H9 (cell line): ENCODE data around the gene CCDC33. TPM values are rescaled to one million over a fixed set of nuclear protein-coding genes. Genes with fewer than 3 reads are reported as not detected.

Experiments
- DNase-seq: peaks from one replicate; pipeline ENCODE4 v3.0.0-alpha.2; 2017
- H2AFZ ChIP-seq: one replicate; pipeline ENCODE4 v1.6.1; 2013; ENCODE audit warnings: mild to moderate bottlenecking, low read length, control low read depth, moderate library complexity
- H2AK5ac ChIP-seq: 2 replicates; pipeline ENCODE4 v1.6.1; 2013; ENCODE audit warnings: low read length, control low read depth, mixed read lengths; ENCODE audit not compliant: insufficient read length
- H2BK120ac ChIP-seq: one replicate; pipeline ENCODE4 v1.6.1; 2013; ENCODE audit warnings: low read depth, mild to moderate bottlenecking, low read length, control low read depth, inconsistent platforms; ENCODE audit not compliant: poor library complexity, severe bottlenecking
- H2BK12ac ChIP-seq: 2 replicates; pipeline ENCODE4 v1.6.1; 2013; ENCODE audit warnings: low read length, control low read depth, mixed read lengths, low read depth; ENCODE audit not compliant: insufficient read length
- H2BK15ac ChIP-seq: 2 replicates; pipeline ENCODE4 v1.6.1; 2013; ENCODE audit warnings: low read depth, low read length, control low read depth
- H2BK20ac ChIP-seq: one replicate; pipeline ENCODE4 v1.6.1; 2013; ENCODE audit warnings: low read depth, mild to moderate bottlenecking, low read length, control low read depth, inconsistent platforms; ENCODE audit not compliant: poor library complexity, severe bottlenecking
- H2BK5ac ChIP-seq: 2 replicates; pipeline ENCODE4 v1.6.1; 2013; ENCODE audit warnings: low read length, control low read depth, mixed read lengths; ENCODE audit not compliant: insufficient read length
- H3K14ac ChIP-seq: 2 replicates; pipeline ENCODE4 v1.6.1; 2013; ENCODE audit warnings: low read length, control low read depth; ENCODE audit not compliant: insufficient read depth
- H3K18ac ChIP-seq: 2 replicates; pipeline ENCODE4 v1.6.1; 2013; ENCODE audit warnings: low read depth, mild to moderate bottlenecking, mixed read lengths, low read length, control low read depth; ENCODE audit not compliant: insufficient read length
- H3K23ac ChIP-seq: 2 replicates; pipeline ENCODE4 v1.6.1; 2013; ENCODE audit warnings: low read length, control low read depth, mixed read lengths, low read depth; ENCODE audit not compliant: insufficient read length
- H3K23me2 ChIP-seq: 2 replicates; pipeline ENCODE4 v1.6.1; 2013; ENCODE audit warnings: low read depth, mild to moderate bottlenecking, mixed read lengths, low read length, control low read depth; ENCODE audit not compliant: insufficient read length, poor library complexity, severe bottlenecking
- H3K27ac ChIP-seq: 2 replicates; pipeline ENCODE4 v1.5.1; 2013; ENCODE audit warnings: low read length, control low read depth, mixed read lengths, low read depth; ENCODE audit not compliant: insufficient read length
- H3K27me3 ChIP-seq: 2 replicates; pipeline ENCODE4 v1.6.1; 2013; ENCODE audit warnings: low read length, control low read depth, inconsistent platforms; ENCODE audit not compliant: insufficient read depth
- H3K4ac ChIP-seq: 2 replicates; pipeline ENCODE4 v1.6.1; 2013; ENCODE audit warnings: low read depth, mild to moderate bottlenecking, control low read depth, inconsistent platforms, low read length, moderate library complexity
- H3K4me1 ChIP-seq: 2 replicates; pipeline ENCODE4 v1.6.1; 2013; ENCODE audit warnings: low read length, control low read depth, inconsistent platforms; ENCODE audit not compliant: insufficient read depth
- H3K4me2 ChIP-seq: 2 replicates; pipeline ENCODE4 v1.6.1; 2013; ENCODE audit warnings: low read length, control low read depth, mixed read lengths; ENCODE audit not compliant: insufficient read length, insufficient read depth
- H3K56ac ChIP-seq: 2 replicates; pipeline ENCODE4 v1.6.1; 2013; ENCODE audit warnings: low read depth, mild to moderate bottlenecking, mixed read lengths, low read length, control low read depth; ENCODE audit not compliant: insufficient read length
- H3K79me1 ChIP-seq: 2 replicates; pipeline ENCODE4 v1.6.1; 2013; ENCODE audit warnings: low read depth, mild to moderate bottlenecking, moderate library complexity, low read length, control low read depth, inconsistent platforms; ENCODE audit not compliant: insufficient read depth, poor library complexity, severe bottlenecking
- H3K79me2 ChIP-seq: 2 replicates; pipeline ENCODE4 v1.6.1; 2013; ENCODE audit warnings: low read length, control low read depth, inconsistent platforms; ENCODE audit not compliant: insufficient read depth
- H3K9ac ChIP-seq: 2 replicates; pipeline ENCODE4 v1.6.1; 2013; ENCODE audit warnings: low read length, control low read depth, mixed read lengths; ENCODE audit not compliant: insufficient read length; ENCODE audit errors: extremely low read depth
- H3K9me3 ChIP-seq: one replicate; pipeline ENCODE4 v1.6.1; 2013; ENCODE audit warnings: low read depth, low read length, inconsistent platforms; ENCODE audit not compliant: control insufficient read depth
- H3T11ph ChIP-seq: one replicate; pipeline ENCODE4 v1.6.1; 2013; ENCODE audit warnings: mild to moderate bottlenecking, low read length, control low read depth, inconsistent platforms
- H4K20me1 ChIP-seq: one replicate; pipeline ENCODE4 v1.6.1; 2013; ENCODE audit not compliant: control insufficient read depth, insufficient read length, insufficient read depth
- H4K5ac ChIP-seq: 2 replicates; pipeline ENCODE4 v1.6.1; 2013; ENCODE audit warnings: low read depth, mild to moderate bottlenecking, mixed read lengths, low read length, control low read depth; ENCODE audit not compliant: insufficient read length
- H4K8ac ChIP-seq: replicated peaks from 2 replicates; pipeline ENCODE4 v1.6.1; 2013; ENCODE audit warnings: low read length, control low read depth, mixed read lengths, low read depth; ENCODE audit not compliant: insufficient read length
- H4K91ac ChIP-seq: 2 replicates; pipeline ENCODE4 v1.6.1; 2013; ENCODE audit warnings: low read depth, mild to moderate bottlenecking, moderate library complexity, mixed read lengths, low read length, control low read depth; ENCODE audit not compliant: insufficient read length
- H3K27ac Mint-ChIP-seq, 3 experiments: 2 replicates in 2 of 3; 3 replicates in 1 of 3; pipeline ENCODE4 v1.8.0; 2020 to 2021; ENCODE audit warnings: mixed read lengths in 3 of 3, mild to moderate bottlenecking in 1 of 3, moderate library complexity in 1 of 3
- H3K27me3 Mint-ChIP-seq: 2 replicates; pipeline ENCODE4 v1.8.0; 2021; ENCODE audit warnings: low read depth, mild to moderate bottlenecking, moderate library complexity, mixed read lengths
- H3K36me3 Mint-ChIP-seq, 3 experiments: 2 replicates in 2 of 3; 3 replicates in 1 of 3; pipeline ENCODE4 v1.8.0; 2020 to 2021; ENCODE audit warnings: low read depth in 3 of 3, mixed read lengths in 3 of 3; ENCODE audit not compliant: insufficient read depth in 1 of 3
- H3K4me1 Mint-ChIP-seq, 2 experiments: 2 replicates each; pipeline ENCODE4 v1.8.0; 2020; ENCODE audit warnings: mixed read lengths in 2 of 2
- H3K4me3 Mint-ChIP-seq, 2 experiments: 2 replicates in 1 of 2; 3 replicates in 1 of 2; pipeline ENCODE4 v1.8.0; 2020 to 2021; ENCODE audit warnings: mild to moderate bottlenecking in 2 of 2, mixed read lengths in 2 of 2, moderate library complexity in 1 of 2
- H3K9me3 Mint-ChIP-seq, 2 experiments: 2 replicates in 1 of 2; 3 replicates in 1 of 2; pipeline ENCODE4 v1.8.0; 2020; ENCODE audit warnings: mild to moderate bottlenecking in 2 of 2, mixed read lengths in 2 of 2, moderate library complexity in 1 of 2
- CTCF ChIP-seq: fragments of 200-600 bp; sonication (generic); conservative IDR thresholded peaks from 3 replicates; pipeline ENCODE4 v1.8.0; 2021; ENCODE audit warnings: antibody characterized with exemption, mild to moderate bottlenecking
- WGBS: extraction: QIAGEN DNeasy Blood & Tissue Kit; methylation state at CpG from one replicate; pipeline ENCODE4 v1.1.7; 2013; ENCODE audit warnings: missing lambda C conversion rate, low lambda C conversion rate, mixed read lengths; ENCODE audit not compliant: insufficient read length; ENCODE audit errors: extremely low coverage; 5-methylcytosine and 5-hydroxymethylcytosine counted together
- total RNA-seq: library from RNA; stranded (reverse); gene quantifications from 2 replicates; pipeline ENCODE4 v1.2.1, GENCODE V29; 2021

The CCDC33 gene
- total RNA-seq, 1 experiment from 2014 or later: 4.6 TPM

DNA sequence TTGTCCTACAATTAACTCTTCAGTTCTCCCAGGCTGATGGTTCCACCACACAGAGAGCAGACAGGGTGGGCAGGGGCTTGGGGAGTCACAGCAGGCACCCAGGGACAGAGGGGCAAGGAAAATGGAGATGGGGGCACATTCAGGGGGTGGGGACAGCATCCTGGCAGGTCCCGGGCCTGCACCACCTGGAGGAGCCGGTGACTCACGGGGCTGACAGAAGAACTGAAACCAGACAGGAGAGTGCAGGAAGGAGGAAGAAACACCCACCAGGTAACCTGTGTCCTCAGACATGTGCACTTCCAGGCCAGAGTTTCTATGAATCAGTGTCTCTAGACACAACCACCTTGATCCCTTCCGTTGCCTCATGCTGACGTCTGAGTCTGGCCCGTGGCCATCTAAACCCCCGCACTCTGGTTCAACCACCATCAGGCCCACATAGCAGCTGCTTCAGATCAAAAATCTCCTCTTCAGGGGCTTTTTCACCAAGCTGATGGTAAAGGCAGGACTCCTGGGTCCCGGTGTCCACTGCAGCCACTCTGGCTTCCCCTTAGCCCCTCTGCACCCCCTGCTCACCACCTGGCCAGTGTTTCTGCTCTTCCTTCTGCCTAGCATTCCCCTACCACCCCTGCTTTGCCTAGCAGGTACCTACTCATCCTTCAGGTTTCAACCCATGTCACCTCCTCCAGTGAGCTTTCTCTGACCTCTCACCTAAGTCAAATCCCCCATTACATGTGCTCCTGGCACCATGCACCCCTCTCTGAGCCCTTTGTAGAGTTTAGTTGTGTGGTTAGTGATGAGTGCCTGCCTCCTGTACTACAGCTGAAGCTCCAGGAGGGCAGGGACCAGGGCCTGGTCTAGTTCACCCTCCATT lies 147.8 kb downstream of the CCDC33 start:
- no peaks in the 10 kb centered on the region for H3K9me3 Mint-ChIP-seq
- H3K79me1 ChIP-seq: no peaks in the 10 kb centered on the region
- peak overlapping the region in 1 of 3 experiments; percentile 70; a peak in 3 of 7 replicates for H3K27ac Mint-ChIP-seq
- no peak overlapping the region for H2AFZ ChIP-seq
- no peak overlapping the region for H2BK5ac ChIP-seq
- H3K27me3 ChIP-seq: no peaks in the 10 kb centered on the region
- WGBS: no CpG with 5 or more reads among the region's 8 CpGs
- H2BK12ac ChIP-seq: no peak overlapping the region
- H4K91ac ChIP-seq: no peak overlapping the region
- no peak overlapping the region for H2AK5ac ChIP-seq
- no peaks in the 10 kb centered on the region for H3K79me2 ChIP-seq
- no peak overlapping the region for H3K56ac ChIP-seq
- no peaks in the 10 kb centered on the region for H3K23me2 ChIP-seq
- no peak overlapping the region for H3T11ph ChIP-seq
- no peak overlapping the region for H3K9ac ChIP-seq
- no peak overlapping the region for H3K18ac ChIP-seq
- H3K4me1 ChIP-seq: no peaks in the 10 kb centered on the region
- no peak overlapping the region for H2BK120ac ChIP-seq
- no peak for DNase-seq
- no peak overlapping the region for H3K4ac ChIP-seq
- no peaks in the 10 kb centered on the region for H3K27me3 Mint-ChIP-seq
- H2BK15ac ChIP-seq: no peak overlapping the region
- no peak overlapping the region for H3K23ac ChIP-seq
- no peak overlapping the region for H2BK20ac ChIP-seq
- H3K9me3 ChIP-seq: no peaks in the 10 kb centered on the region
- H3K4me3 Mint-ChIP-seq: no peak overlapping the region
- H4K8ac ChIP-seq: no peak overlapping the region
- no peak overlapping the region for H3K27ac ChIP-seq
- no peaks in the 10 kb centered on the region for H4K20me1 ChIP-seq
- no peak overlapping the region for H3K14ac ChIP-seq
- TF ChIP-seq CTCF: no peak
- no peak overlapping the region for H3K4me2 ChIP-seq
- H3K4me1 Mint-ChIP-seq: peaks cover 11 to 37% of the 10 kb centered on the region in 2 experiments
- H4K5ac ChIP-seq: no peak overlapping the region
- no peaks in the 10 kb centered on the region for H3K36me3 Mint-ChIP-seq
